Measurements from ENCODE around the gene MRGPRF.
"Not testable (repeated sequence)": the region's sequence is repeated elsewhere in the genome, so short reads cannot be mapped to it uniquely, and the experiment has no call there.

The MRGPRF gene

GRCh38 chr11:68987211-68987610 is 25.8 kb downstream of the MRGPRF start:
- DNase-seq (ENCODE audit: low spot score): no peak

DNA sequence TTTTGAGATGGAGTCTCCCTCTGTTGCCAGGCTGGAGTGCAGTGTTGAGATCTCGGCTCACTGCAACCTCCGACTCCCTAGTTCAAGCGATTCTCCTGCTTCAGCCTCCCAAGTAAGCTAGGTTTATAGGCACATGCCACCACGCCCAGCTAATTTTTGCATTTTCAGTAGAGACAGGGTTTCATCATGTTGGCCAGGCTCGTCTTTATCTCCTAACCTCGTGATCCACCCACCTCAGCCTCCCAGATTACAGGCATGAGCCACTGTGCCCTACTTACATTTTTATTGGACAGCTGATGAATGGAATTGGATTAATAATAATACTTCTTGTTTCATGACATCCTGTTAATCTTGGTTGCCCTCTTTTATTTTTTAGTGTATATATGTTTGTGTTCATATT is 29.2 kb downstream of the MRGPRF start:
- DNase-seq (ENCODE audit: low spot score): no peak

GRCh38 chr11:68982134-68982533 is 30.9 kb downstream of the MRGPRF start:
- no peak for DNase-seq (ENCODE audit: low spot score)

GRCh38 chr11:68980776-68981065 is 32.3 kb downstream of the MRGPRF start, which contains the start of gene MRGPRD:
Gene MRGPRD (minus strand): TSS chr11:68980986. CDS start chr11:68980986, 0 bp downstream.
- DNase-seq (ENCODE audit: low spot score): no peak

GRCh38 chr11:68979931-68980775 is 32.9 kb downstream of the MRGPRF start:
- no peak for DNase-seq (ENCODE audit: low spot score)

GRCh38 chr11:68978931-68979594 is 34.0 kb downstream of the MRGPRF start:
- no peak for DNase-seq (ENCODE audit: low spot score)

- no peak for DNase-seq (ENCODE audit: low spot score)
Measured at GRCh38 chr11:68978626-68978930, 34.5 kb downstream of the MRGPRF start.

DNA sequence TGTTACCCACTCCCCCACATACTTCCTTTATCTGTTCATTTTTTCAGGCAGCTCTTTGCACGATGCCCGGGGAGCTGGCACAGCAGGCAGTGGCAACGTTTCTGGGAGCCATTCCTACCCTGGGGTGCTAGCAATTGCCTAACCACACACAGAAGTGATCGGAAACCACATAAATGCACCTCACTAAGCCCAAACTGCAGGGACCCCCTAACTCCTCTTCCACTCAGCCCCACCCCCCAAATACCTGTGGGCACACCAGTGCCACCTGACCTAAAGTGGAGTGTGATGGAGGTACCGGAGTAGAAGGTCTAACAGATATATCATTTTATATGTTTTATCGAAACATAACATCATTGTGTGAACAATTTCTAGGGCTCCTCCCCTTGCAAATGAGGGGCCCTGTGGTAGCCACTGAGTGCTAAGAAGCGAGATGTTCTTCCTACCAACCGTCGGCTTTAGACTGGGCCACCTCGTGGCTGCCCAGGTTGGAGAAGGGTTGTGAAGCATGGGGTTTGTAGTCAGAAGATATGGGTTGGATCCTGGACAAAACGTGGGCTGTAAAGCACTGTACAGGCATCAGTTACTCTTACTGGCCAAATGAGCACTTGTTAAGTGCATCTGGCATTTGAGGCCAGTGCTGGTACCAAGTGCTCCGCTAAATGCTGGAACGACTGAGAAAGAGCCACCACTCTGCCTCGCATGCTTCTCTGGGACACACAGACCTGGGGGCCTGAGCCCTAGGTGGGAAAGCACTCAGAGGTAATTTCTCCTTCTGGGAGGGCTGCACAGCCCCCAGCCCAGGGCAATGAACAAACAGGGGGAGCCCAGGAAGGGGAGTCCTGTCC is 35.0 kb downstream of the MRGPRF start:
- no peak for DNase-seq (ENCODE audit: low spot score)

- no peak for DNase-seq (ENCODE audit: low spot score)
Measured at GRCh38 chr11:68976563-68976962, 36.5 kb downstream of the MRGPRF start.

- DNase-seq (ENCODE audit: low spot score): no peak
Measured at GRCh38 chr11:68976095-68976494, 37.0 kb downstream of the MRGPRF start.

DNA sequence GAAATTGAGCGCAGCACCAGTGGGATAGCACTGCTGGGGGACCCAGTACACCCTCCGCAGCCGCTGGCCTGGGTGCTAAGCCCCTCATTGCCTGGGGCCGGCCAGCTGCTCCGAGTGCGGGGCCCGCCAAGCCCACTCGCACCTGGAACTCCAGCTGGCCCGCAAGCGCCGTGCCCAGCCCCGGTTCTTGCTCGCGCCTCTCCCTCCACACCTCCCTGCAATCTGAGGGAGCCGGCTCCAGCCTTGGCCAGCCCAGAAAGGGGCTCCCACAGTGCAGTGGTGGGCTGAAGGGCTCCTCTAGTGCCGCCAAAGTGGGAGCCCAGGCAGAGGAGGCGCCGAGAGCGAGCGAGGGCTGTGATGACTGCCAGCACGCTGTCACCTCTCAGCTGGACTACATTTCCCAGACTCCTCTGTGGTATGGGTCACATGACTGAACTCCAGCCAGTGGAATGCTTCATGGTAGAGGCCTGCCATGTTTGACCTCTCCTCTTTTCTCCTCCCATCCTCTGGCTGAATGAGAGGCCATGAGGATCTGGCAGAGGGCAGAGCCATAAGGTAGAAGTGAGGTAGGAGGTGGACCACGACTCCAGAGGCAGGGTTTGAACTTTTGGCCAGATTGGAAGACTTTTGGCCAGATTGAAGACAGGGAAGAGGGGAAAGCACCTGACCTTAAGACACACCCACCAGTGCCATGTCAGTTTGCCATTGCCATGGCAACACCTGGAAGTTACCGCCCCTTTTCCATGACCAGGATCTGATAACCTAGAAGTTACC is 38.4 kb downstream of the MRGPRF start:
- peak; percentile 82 for DNase-seq (ENCODE audit: low spot score)

- DNase-seq (ENCODE audit: low spot score): not testable (repeated sequence)
Measured at GRCh38 chr11:68973706-68974105, 39.3 kb downstream of the MRGPRF start.

GRCh38 chr11:68973219-68973618 is 39.8 kb downstream of the MRGPRF start:
- no peak for DNase-seq (ENCODE audit: low spot score)

GRCh38 chr11:68970921-68971636 is 42.0 kb downstream of the MRGPRF start:
- no peak for DNase-seq (ENCODE audit: low spot score)

GRCh38 chr11:68969386-68969785 is 43.7 kb downstream of the MRGPRF start:
- DNase-seq (ENCODE audit: low spot score): no peak

DNA sequence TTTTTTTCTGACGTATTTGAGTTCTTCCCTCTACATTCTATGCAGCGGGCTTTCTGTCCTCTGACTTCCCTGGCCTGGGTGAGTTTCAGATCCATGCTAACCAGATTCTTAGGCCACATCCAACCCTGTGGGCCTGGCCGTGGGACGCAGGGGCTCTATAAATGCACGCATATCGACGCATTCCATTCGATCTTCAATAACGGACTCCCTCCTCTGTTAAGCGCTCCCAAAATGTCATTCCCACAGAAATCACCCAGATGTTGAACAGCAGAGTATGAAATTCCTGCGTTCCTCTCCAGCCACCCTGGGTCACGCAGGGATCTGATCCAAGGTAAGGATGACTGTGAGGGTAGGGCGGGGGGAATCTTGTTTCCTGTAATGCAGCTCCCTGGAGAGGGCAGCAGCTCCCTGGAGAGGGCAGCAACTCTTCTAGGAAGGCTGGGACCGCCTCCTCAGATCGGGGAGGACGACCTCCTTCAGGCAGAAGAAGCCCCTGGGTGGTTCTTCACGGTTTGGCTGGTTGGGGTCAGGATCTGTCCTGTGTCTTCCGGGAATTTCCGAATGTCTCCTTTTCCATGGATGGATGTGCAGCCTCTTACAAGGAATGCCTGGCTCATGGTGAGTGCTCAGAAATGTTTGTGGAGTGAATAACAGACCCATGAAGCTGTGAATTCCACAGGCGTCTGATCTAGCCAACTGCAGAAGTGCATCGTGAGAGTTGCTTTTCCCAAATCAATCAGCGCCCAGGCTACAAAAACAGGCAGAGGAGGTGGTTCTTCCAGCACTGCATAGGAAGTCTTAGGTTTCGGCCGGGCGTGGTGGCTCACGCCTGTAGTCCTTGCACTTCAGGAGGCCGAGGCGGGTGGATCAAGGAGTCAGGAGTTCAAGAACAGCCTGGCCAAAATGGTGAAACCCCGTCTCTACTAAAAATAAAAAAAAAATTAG is 44.5 kb downstream of the MRGPRF start:
- peak; percentile 45 for DNase-seq (ENCODE audit: low spot score)

- no peak for DNase-seq (ENCODE audit: low spot score)
Measured at GRCh38 chr11:68966894-68967780, 45.9 kb downstream of the MRGPRF start.

DNA sequence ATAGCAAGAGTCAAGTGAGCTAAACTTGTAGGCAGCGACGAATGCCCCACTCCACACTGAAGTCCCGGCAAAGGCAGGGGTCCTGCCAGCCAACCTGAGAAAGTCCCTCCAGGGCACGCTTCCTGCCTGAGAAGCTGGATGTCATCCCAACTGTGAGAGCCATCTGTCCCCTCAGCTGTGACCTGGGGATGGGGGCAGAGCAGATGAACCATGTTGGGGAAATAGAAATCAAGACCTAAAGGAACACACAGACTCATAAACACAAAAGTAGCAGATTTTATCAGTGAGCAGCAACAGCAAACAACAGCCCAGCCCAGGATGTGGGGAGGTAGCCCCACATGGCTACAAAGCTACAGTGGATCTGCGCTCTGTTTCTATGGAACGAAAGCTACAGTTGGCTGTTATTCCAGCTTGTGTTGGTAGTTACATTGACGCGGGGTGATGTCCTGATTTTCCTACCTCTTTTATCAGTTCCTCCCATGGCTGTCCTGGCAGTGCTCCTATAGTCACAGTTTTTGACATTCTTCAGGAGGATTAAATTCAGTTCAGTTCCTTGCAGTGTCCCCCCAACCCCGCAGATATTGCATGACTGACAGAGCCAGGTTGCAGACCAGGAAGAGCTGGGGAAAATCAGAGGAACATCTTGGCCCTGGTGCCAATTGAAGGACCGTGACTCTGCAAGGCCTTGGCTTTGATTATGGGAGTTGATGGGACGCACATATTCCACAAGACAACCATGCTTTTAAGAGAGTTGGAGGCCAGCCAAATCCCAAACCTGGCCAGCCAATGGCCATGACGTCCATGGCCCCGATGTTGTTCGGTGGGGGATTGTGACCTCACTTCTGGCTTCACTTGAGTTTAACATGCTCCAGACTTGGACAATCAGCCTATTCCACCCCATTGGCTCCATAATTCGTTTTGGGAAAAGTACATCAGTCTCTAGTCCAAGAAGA is 46.9 kb downstream of the MRGPRF start:
- DNase-seq (ENCODE audit: low spot score): no peak
